Choroid plexus epithelial cell (primary cell): ENCODE data around the gene ONECUT3.

Source experiments
- DNase-seq: peaks from one replicate; pipeline ENCODE4 v3.0.0-alpha.2; 2010; ENCODE audit warnings: low read depth
- H3K4me3 ChIP-seq: 2 replicates; pipeline ENCODE4 v1.5.1; 2011; ENCODE audit warnings: low read depth, mild to moderate bottlenecking, control low read depth, low read length, moderate library complexity
- CTCF ChIP-seq: conservative IDR thresholded peaks from 2 replicates; pipeline ENCODE4 v1.5.1; 2011; ENCODE audit warnings: low read depth, mild to moderate bottlenecking, control low read depth, inconsistent platforms, low read length, moderate library complexity

Gene ONECUT3

GRCh38 chr19:1830568-1830967 is 77.3 kb downstream of the ONECUT3 start:
- no peak for DNase-seq
- no peak overlapping the region for H3K4me3 ChIP-seq
- no peak for TF ChIP-seq CTCF
